NCI-H526 treated with DMSO at 0.1 percent for 48 hours (cell line): ENCODE data around the gene BBLN.
"Not testable (repeated sequence)": the region's sequence is repeated elsewhere in the genome, so short reads cannot be mapped to it uniquely, and the experiment has no call there.

ENCODE experiments used
- DNase-seq: peaks from one replicate; lab custom pipeline; 2025; lab: John Stamatoyannopoulos, UW

Gene BBLN

DNA sequence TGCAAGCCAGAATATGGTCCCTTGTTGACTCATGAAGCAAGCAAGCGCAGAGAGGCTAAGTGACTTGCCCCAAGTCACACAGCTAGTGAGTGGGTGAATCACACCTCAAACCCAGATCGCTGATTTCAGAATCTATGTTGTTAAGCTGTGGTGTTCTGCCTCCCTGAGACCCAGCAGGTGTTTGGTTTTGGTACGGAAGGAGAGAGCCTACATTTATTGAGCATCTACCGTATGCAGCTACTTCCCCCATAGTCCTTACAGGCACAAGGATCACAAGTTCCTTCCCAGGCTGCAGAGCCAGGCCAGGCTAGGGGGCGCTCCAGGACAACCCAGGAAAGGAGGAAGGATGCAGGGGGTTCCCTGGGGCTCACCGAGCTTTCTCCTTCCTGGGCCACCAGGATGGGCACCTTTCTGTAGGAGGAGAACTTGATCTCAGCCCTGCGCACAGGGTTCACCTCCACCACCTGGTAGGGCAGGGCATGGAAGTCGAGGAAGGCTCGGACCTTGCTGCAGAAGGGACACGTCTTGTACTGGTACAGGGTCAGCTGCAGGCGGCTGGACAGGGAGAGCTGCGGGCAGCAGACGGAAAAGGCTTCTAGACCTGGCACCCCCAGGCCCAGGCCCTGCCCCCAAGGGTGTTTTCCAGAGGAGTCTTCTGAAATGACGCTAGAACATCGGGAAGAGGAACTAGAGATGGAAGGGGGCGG is 35.0 kb upstream of the BBLN start:
- DNase-seq = no peak

DNA sequence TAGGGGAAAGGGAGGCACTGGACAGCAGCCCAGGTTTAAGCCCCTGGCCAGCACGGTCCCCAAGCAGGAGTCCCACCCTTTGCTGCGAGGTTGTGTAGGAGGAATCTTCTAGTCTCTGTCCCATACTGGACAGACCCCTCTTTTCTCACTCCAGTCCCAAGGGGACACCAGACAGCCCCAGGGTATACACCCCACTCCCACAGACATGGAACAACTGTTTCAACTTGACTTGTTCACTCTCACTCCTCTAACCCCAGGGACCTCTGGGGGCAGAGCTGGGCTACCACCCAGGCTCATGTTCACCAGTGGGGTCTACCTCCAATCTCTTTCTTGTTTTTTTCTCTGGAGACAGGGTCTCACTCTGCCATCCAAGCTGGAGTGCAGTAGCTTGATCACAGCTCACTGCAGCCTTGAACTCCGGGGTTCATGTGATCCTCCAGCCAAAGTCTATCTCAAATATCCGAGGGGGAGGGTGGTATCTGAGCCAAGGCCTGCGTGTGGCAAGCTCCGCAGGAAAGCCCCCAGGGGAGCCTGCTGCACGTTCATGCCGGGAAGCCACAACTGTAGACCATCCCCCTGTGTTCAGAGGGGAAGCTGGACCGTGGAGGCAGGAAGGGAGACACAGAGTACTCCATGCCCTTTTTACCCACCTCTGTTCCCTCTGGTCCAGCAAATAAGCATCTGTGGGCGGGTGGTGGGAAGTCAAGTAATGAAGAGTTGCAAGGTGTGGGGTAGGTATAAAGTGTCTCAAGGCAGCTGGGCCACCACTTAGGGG is 34.3 kb upstream of the BBLN start:
- DNase-seq = no peak

DNA sequence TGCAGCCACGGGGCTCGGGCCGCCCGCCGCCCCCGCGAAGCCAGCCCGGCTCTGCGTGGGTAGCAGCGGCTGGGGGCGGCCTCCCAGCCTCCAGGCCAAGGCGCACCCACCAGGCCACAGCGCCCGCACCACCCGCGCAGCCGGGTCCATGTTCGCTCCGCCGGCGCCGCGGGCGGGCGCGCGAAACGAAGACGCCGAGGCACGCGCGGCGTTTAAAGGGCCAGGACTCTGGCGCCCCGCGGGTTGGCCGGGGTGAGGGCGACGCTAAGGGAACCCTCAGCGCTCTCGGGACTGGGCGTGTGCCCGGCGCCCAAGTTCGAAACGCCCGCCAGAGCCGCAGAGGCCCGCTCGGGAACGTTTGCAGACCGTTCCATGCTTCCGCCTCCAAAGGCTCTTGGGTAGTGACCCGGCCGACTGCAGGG is 32.5 kb upstream of the BBLN start, which contains the start of gene PTGES2:
TSS of gene PTGES2 (minus strand) at position 162 of the 422 bp plus-strand sequence. CDS start at position 150, 12 bp downstream.
- peak; percentile 56 for DNase-seq

DNA sequence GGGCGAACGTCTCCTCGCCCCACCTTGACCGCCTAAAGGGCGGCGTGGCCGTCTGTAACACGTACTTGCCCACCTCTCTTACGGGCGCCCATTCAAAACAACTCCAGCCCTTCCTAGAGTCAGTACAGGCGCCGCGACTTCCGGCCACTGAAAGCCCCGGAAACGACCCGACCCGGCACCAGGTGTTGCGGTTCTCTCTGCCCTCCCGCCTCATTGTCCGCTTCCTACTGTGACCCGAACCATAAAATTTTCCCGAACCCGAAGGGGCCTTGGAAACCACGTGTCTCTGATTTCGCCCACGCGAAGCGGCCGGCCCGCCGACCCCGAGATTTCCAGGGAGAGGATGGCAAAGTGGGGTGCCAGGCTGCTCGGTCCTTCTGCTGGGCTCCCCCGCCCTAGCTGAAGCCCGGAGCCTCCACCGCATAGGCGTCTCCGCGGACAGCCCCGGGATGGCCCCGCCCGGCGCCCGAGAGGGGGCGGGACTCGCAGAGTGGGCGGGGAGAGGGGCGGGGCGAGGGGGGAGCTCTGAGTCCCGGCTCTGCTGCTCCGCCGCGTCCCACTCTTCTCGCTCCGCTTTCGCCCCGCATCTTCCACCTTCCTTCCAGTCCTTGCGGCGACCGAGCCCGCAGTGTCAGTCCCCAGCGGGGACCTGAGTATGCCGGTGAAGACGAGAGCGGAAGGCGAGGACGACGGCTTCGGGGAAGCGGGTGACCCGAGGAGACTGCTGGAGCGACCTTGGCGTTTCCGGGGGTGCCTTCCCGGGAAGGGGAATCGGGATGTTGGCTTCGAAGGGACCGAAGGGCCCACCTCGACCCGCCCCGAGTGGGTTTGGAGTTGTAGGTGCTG is 31.9 kb upstream of the BBLN start:
- DNase-seq = peak; percentile 63

DNA sequence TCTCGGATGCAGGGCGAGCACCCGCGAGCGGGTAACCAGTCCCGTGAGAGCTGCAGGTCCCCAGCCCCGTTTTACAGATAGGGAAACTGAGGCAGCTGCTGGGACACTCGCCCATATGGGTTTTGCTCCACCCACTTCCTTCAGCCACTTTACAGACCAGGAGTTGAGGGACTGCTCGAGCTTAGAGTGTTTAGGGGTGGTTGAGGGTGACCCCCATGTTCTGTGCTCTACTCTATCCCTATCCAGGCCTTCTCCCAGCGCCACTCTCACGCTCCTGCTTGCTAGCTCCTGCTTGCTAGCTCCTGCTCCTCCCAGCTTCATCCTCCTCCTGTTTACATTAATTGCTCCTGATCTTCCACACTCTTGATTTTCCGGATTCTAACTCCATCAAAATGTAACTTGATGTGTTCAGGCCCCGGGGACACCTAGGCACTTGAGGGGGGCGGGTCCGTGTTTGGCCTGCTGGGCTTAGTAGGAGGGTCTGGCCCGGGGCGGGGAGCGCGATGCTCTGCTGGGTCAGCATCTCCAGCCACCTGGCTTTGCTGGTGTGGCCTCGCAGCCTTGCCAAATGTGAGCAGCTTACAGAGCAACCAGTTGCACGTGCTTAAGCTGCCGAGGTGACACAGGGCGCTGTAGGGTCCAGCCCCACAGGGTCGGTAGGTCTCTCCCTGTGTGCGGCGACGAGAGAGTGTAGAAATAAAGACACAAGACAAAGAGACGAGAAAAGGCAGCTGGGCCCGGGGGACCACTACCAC is 31.1 kb upstream of the BBLN start:
- no peak for DNase-seq

DNA sequence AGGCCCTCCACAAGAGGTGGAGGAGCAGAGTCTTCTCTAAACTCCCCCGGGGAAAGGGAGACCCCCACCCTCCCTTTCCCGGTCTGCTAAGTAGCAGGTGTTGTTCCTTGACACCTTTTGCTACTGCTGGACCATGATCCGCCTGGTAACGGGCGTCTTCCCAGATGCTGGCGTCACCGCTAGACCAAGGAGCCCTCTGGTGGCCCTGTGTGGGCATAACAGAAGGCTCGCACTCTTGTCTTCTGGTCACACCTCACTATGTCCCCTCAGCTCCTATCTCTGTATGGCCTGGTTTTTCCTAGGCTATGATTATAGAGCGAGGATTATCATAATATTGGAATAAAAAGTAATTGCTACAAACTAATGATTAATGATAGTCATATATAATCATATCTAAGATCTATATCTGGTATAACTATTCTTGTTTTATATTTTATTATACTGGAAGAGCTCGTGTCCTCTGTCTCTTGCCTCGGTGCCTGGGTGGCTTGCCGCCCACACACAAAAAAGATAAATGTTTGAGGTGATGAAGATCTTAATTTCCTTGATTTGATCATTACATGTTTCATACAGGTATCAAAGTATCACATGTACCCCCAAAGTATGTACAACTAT is 30.0 kb upstream of the BBLN start:
- not testable (repeated sequence) for DNase-seq

DNA sequence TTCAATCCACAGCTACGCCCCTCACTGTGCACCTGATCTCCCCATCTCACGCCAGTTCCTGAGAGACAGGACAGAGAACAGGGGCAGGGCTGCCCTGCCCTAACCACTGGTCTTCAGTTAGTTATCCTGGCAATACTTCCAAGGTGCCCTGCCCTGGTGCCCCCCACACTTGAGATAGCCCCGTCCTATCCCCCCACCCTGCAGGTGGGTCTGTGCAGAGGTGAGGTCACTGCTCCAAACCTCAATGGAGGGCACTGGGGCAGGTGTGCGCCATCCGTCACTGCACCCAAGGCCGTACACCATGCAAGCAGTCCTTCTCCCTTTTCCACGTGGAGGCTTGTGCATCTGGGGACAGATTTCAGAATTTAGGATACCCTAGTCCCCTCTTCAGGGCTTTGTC is 29.4 kb upstream of the BBLN start:
- DNase-seq = not testable (repeated sequence)

DNA sequence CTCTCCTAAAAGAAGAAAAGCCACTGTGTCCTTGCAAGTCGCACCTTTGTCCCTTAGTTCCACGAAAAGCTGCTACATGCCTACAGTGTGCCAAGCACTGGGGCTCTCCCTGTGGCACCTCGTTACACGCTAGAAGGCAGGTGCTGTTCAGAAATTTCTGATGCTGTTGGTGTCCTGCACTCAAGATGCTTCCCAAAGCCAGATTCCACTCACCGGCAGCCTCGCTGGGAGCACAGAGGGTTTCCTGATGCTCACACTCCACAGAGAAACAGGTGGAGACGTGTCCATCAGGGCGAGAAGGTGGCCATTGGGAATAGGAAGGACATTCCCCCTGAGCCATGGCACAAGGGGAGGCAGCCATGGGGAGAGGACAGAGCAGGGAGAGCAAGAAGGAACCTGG is 28.7 kb upstream of the BBLN start:
- not testable (repeated sequence) for DNase-seq

DNA sequence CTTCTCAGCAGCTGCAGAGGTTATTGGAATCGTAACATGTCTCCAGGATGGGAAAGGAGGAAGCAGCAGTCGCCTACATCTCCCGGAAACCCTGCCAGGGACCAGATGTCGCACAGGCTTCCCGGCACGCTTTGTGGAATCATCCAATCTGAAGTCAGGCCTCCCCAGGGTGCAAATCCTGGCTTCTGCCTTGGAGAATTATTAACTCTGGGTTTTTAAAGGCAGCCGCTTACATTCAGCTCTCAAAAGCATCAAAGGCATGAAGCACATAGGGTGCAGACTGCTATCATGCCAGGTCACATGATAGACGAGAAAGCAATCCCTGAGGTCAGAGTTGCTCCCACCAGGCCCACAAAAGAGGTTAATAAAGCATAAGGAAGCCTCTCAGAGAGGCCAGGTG is 27.9 kb upstream of the BBLN start:
- not testable (repeated sequence) for DNase-seq

DNA sequence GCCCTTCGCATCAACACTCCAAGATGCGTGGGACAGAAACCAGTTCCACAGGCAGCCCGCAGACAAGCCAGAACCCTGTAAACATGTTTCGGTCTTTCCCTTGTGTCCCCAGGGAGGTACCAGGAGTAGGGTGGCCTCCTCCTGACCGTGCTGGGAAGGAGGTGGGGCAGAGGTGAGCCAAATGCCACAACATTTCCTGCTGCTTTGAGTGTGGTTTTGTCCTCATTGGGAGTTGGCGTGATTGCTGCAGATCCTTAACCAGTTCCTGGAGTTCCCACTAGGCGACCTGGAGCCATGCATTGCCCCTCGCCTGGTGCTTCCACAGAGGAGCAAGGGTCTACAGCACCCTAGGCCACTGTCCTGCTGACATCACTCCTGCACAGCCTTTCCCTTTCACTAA is 24.5 kb upstream of the BBLN start:
- DNase-seq = not testable (repeated sequence)

DNA sequence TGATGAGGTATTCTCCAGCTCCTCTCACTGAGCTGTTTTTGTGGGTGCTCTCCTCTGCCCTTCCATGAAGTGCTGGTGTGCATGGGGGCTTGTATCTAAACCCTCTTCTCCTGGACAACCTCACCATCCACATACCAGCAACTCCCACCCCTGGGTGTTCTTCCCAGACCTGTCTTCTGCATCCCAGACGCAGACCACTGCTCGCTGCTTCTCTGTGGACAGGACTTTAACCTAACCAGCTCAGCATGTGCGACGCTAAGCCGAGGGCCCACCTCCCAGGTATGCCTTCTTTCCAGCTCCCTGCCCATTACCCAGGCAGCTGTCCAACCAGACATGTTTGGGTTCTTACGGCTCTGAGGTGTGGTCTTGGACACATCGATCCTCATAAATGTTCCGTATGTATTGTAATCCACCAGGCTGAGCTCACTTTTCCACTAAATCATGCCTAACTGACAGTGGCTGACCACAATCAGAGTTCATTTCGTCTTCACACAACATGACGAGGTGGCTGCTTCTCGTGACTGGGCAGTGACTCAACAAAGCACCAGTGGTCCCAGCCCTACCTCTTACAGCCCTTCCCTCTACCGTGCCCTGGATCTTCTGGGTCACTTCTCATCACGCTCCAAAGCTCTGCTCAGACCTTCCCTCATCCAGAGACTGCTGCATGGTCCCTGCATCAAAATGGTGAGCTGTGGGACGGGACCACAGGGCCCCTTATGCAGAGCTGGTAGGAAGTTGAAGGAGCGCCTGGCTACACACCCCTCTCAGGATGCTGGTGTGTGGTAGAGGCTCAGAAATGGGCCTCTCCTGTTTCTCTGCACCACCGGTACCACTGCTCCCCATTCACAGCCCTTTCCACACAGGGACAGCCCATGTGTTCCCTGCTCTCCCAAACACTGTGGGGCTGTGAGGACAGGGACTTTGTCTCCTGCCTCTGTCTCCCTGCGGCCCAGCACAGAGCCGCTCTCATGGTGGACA is 23.0 kb upstream of the BBLN start:
- DNase-seq = no peak

DNA sequence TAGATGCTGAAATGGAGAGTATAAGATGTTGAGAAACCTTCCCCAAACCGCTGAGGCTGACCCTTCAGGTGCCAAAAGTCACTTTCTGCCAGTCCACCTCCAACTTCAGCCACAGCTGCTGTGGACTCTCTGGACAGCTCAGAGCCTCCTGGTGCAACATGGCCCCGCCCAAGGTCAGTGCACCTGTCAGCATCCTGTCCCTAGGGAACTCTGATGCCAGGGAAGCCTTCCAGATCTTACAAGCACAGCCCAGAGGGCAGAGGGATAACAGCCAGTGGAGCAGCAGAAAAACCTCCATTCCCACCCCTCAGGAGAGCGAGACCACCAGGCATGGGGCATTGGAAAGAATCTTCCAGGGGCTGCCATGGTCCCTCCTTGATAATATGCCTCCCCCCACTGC is 22.1 kb upstream of the BBLN start:
- DNase-seq = no peak

DNA sequence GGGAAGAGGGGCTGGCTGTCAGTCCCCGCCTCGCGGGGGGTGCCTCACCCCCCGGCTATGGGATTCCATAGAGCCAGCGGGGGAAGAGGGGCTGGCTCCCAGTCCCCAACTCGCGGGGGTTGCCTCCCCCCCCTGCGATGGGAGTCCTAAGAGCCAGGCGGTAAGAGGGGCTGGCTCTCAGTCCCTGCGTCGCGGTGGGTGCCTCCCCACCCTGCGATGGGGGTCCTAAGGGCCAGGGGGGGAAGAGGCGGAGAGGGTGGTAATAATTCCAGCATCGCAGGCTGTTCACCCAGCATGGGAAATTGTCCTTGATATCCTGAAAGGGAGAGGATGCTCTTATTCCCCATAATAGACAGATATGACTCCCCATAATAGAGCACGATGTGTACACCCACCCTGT is 20.4 kb upstream of the BBLN start:
- no peak for DNase-seq

DNA sequence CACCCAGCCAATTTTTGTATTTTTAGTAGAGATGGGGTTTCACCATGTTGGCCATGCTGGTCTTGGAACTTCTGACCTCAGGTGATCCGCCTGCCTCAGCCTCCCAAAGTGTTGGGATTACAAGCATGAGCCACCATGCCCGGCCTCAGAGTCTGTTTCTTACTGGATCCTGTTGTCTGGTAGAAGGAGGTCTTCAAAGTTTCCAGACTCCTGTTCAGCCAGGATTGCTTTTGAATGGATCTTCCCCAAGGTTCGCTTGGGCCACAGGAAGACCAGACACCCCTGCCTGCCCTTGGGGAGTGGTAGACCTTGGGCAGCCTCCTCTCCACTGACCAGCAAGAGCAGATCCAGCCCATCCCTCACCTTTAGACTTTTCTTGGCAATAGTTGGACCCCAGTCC is 18.5 kb upstream of the BBLN start:
- no peak for DNase-seq

DNA sequence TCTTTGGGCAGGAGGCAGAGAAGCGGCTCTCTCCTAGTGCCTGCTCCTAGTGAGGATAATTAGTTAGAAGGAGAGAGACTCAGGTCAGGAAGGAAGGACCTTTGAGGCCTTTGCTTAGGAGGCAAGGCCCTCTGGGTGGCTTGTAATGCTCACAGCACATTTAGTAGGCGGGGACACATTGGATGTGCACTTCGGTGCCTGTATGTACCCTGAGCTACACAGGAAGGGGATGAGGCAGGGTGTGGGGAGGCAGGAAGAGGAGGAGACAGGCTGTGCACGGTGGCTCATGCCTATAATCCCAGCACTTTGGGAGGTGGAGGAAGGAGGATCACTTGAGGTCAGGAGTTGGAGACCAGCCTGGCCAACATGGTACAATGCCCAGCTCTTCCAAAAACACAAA is 18.0 kb upstream of the BBLN start:
- no peak for DNase-seq

DNA sequence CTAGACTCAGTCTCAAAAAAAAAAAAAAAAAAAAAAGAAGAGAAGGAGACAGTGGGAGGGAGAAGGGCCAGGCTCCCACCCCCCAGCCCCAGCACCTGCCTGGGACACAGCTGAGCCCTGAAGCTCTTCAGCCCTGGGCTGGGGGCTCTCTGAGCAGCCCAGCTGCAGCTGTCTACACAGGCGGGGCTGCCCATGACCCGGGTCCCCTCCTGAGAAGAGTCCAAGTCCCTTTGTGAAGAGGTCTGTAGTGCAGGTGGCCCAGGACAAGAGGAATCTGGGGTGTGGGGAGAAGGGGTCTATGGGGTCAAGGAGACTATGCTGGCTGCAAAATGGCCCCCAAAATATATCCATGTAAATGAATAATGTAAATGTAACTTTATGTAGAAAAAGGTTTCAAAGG is 17.5 kb upstream of the BBLN start:
- DNase-seq = no peak

DNA sequence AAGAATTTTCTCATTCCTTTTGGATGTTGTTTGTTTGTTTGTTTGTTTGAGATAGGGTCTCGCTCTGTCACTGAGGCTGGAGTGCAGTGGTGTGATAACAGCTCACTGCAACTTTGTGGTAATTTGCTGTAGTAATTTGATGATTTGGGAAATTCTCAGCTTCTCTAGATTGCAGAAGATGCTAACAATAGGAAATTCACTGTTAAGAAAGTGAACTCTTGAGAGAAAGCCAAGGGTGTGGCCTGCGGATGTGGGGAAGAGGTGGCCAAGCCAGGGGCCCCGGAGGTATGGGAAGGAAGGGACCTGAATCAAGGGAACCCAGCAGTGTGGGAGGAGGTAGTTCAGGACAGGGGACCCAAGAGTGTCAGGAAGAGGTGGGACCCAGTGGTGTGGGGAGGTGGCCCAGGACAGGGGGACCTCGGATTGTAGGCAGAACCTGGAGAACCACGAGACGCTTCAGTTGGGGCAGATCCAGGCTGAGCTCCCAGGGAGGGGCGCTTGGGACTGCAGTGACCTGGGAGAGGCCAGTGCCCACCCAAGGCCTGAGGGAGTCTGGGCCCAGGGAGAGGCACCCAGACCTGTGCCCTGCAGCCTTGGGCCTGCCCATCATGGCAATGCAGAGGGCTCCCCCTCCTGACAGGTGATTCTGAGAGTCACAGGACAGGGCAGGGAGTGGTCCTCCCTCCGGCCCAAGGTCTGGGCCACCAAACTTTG is 16.4 kb upstream of the BBLN start:
- no peak for DNase-seq

DNA sequence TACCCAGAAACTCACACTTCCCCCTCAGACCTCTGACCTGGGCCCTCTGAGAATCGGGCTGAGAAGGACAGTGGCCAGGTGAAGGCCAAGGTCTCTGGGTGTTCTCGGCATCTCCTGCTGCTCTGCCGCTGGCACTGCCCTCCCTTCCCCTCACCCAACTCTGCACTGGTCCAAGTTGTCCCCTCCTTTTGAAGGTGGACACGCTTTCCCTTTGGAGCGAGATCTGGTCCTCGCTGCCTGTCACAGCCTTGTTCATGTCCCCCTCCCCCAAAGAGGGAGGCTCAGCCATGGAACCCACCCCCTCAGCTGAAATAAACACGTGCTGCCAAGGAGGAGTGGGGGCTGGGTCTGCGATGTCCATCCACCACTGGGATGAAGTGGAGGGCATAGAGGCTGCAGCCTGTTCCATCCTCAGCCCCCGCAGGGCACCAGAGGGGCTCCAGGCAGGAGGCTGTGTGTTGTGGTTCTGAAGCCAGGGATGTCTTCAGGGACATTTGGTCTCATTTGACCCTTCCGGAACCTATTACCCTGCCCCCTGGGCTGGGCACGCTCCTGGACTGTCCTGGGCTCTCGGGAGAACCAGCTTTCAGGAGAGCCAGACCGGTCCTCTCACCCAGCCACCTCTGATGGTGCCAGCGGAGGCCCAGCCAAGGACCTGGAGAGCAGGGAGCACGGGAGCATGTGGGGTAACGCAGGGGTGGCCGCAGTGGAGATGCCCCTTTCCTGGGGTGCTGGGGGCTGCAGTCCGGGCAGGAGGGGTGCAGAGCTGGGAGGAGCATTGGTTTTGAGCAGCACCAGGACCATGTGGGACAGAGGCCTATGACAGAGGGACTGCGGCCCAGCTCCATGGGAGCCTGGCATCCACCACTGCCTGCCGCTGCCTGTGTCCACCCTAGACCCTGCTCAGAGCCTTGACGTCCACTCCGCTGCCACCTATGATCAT is 15.6 kb upstream of the BBLN start:
- DNase-seq = no peak
